ENCODE measurements around the gene CSAG3.
"Not testable (repeated sequence)": the region's sequence is repeated elsewhere in the genome, so short reads cannot be mapped to it uniquely, and the experiment has no call there.

The CSAG3 gene

DNA sequence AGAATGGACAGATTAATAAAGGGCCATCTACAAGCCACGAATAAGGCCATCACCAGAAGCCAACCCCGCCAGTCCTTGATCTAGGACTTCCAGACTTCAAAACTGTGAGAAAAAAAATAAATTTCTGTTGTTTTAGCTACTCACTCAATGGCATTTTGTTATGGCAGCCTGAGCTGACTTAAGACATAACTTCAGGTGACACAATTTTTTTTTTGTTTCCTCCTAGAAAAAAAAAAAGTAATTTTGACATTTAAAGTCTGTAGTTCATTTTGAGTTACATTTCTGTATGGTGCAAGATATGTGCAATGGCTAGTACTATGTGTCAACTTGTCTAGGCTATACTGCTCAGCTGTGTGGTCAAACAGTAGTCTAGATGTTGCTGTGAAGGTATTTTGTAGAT is at the start of gene CSAG3:
Gene CSAG3, plus strand, starts transcription at position 301 of the 400 bp plus-strand sequence.
- DNase-seq (ENCODE audit: low read depth in 3 of 3, low spot score in 1 of 3): not testable (repeated sequence)

GRCh38 chrX:152713195-152713594 is 45.8 kb upstream of the CSAG3 start:
- DNase-seq (ENCODE audit: low read depth in 3 of 3, low spot score in 1 of 3): not testable (repeated sequence)

DNA sequence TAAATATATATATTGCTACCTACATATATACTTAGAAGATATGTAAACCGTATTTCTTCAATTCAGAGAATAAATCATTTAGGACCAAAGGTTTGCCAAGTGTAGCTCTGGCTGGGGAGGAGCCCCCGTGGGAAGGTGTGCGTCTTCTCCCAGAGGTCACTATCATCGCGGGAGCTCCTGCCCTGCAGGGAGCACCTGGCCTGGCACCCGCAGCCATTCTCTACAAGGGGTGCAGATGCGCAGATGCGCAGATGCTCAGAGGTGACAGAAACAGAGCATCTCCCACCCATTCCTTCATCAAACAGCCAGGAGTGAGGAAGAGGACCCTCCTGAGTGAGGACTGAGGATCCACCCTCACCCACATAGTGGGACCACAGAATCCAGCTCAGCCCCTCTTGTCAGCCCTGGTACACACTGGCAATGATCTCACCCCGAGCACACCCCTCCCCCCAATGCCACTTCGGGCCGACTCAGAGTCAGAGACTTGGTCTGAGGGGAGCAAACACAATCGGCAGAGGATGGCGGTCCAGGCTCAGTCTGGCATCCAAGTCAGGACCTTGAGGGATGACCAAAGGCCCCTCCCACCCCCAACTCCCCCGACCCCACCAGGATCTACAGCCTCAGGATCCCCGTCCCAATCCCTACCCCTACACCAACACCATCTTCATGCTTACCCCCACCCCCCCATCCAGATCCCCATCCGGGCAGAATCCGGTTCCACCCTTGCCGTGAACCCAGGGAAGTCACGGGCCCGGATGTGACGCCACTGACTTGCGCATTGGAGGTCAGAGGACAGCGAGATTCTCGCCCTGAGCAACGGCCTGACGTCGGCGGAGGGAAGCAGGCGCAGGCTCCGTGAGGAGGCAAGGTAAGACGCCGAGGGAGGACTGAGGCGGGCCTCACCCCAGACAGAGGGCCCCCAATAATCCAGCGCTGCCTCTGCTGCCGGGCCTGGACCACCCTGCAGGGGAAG is 44.9 kb upstream of the CSAG3 start, which contains the start of gene MAGEA2B:
Gene MAGEA2B, plus strand, starts transcription at position 814 of the 973 bp plus-strand sequence. CDS start 2,479 bp downstream, outside the sequence.
- not testable (repeated sequence) for DNase-seq (ENCODE audit: low read depth in 3 of 3, low spot score in 1 of 3)

DNA sequence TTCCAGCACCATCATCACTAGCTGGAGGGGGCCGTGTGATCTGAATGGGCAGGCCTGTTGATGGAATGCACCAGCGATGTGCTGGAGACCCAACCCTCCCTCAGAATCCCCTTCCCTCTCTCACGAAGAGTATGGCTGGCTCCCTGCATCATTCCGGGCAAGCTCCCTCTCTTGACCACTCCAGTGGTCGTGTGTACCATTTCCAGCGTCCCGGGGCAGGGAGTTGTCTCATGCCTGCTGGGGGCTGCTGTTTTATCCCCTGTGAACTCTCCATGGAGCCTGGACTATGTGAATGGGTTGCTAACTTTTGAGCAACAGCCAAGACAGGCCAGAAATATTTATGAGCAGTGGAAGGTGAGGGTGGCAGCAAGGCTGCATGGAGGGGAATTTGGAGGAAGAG is 33.6 kb upstream of the CSAG3 start:
- DNase-seq (ENCODE audit: low read depth in 3 of 3, low spot score in 1 of 3): no peak

GRCh38 chrX:152733261-152733975 is 25.6 kb upstream of the CSAG3 start, which contains the start of the genes CSAG1 and MAGEA12:
Gene CSAG1, minus strand, starts transcription at chrX:152733721. Its CDS starts 1,261 bp downstream, at chrX:152732460.
Gene MAGEA12, plus strand, starts transcription at chrX:152733757. Its CDS starts 2,405 bp downstream, at chrX:152736162.
- DNase-seq (ENCODE audit: low read depth in 3 of 3, low spot score in 1 of 3): no peak

DNA sequence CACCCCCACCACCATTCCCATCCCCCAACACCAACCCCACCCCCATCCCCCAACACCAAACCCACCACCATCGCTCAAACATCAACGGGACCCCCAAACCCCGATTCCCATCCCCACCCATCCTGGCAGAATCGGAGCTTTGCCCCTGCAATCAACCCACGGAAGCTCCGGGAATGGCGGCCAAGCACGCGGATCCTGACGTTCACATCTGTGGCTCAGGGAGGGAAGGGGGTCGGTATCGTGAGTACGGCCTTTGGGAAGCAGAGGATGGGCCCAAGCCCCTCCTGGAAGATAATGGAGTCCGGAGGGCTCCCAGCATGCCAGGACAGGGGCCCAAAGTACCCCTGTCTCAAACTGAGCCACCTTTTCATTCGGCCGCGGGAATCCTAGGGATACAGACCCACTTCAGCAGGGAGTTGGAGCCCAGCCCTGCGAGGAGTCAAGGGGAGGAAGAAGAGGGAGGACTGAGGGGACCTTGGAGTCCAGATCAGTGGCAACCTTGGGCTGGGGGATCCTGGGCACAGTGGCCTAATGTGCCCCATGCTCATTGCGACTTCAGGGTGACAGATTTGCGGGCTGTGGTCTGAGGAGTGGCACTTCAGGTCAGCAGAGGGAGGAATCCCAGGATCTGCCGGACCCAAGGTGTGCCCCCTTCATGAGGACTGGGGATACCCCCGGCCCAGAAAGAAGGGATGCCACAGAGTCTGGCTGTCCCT is 24.7 kb upstream of the CSAG3 start:
- DNase-seq (ENCODE audit: low read depth in 3 of 3, low spot score in 1 of 3): not testable (repeated sequence)

GRCh38 chrX:152735101-152735500 is 23.9 kb upstream of the CSAG3 start:
- no peak for DNase-seq (ENCODE audit: low read depth in 3 of 3, low spot score in 1 of 3)

DNA sequence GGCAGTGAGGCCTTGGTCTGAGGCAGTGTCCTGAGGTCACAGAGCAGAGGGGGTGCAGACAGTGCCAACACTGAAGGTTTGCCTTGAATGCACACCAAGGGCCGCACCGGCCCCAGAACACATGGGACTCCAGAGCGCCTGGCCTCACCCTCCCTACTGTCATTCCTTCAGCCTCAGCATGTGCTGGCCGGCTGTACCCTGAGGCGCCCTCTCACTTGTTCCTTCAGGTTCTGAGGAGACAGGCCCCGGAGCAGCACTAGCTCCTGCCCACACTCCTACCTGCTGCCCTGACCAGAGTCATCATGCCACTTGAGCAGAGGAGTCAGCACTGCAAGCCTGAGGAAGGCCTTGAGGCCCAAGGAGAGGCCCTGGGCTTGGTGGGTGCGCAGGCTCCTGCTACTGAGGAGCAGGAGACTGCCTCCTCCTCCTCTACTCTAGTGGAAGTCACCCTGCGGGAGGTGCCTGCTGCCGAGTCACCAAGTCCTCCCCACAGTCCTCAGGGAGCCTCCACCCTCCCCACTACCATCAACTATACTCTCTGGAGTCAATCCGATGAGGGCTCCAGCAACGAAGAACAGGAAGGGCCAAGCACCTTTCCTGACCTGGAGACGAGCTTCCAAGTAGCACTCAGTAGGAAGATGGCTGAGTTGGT is 23.0 kb upstream of the CSAG3 start:
- DNase-seq (ENCODE audit: low read depth in 3 of 3, low spot score in 1 of 3): no peak

- DNase-seq (ENCODE audit: low read depth in 3 of 3, low spot score in 1 of 3): not testable (repeated sequence)
These were observed 22.5 kb upstream of the CSAG3 start for GRCh38 chrX:152736528-152736927.

GRCh38 chrX:152738560-152738959 is 20.5 kb upstream of the CSAG3 start:
- no peak for DNase-seq (ENCODE audit: low read depth in 3 of 3, low spot score in 1 of 3)

- not testable (repeated sequence) for DNase-seq (ENCODE audit: low read depth in 3 of 3, low spot score in 1 of 3)
These were observed 5.0 kb upstream of the CSAG3 start, which contains the start of gene MAGEA2 for GRCh38 chrX:152753686-152754650. Gene MAGEA2, minus strand, starts transcription at chrX:152753842. Its CDS starts 2,479 bp downstream, at chrX:152751363.

DNA sequence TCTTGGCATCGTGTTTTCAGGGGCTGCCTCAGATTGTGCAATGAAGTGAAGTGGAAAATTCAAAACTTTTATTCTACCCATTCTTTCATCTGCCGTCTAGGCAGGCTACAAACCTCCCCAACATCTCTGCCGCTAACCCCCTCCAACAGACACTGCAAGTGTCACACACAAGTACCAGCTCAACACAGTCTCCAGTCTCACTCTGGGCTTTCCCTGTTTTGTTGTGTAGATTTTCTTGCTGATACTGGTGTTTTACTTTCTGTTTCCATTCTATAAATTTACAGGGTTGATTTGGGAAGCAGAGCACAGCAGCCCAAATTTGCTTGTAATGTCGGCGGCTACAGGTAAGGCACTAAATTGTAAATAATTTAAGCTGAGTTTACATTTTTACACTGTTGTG is 4.1 kb upstream of the CSAG3 start:
- DNase-seq (ENCODE audit: low read depth in 3 of 3, low spot score in 1 of 3): not testable (repeated sequence)

GRCh38 chrX:152759544-152759943 is 526 bp downstream of the CSAG3 start:
- DNase-seq (ENCODE audit: low read depth in 3 of 3, low spot score in 1 of 3): not testable (repeated sequence)

DNA sequence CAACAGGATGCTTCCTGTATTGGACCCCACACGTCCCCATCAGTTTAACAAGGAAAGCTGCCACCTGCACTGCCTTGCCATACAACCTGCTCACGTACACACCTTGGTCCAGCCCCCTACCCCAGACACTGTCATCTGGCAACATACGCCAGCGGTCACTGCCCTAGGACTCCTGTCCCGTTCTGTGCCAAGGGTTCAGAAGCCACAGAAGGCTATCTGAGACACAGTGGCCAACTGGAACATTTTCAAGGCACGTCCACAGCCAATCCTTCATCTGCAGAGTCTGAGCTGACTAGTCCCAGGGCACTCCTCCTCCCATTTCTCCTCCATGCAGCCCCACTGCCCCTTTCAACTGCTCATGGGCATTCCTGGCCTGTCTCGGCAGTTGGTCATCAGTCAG is 2.6 kb downstream of the CSAG3 start:
- not testable (repeated sequence) for DNase-seq (ENCODE audit: low read depth in 3 of 3, low spot score in 1 of 3)

- not testable (repeated sequence) for DNase-seq (ENCODE audit: low read depth in 3 of 3, low spot score in 1 of 3)
These were observed 7.5 kb downstream of the CSAG3 start for GRCh38 chrX:152766562-152766961.

DNA sequence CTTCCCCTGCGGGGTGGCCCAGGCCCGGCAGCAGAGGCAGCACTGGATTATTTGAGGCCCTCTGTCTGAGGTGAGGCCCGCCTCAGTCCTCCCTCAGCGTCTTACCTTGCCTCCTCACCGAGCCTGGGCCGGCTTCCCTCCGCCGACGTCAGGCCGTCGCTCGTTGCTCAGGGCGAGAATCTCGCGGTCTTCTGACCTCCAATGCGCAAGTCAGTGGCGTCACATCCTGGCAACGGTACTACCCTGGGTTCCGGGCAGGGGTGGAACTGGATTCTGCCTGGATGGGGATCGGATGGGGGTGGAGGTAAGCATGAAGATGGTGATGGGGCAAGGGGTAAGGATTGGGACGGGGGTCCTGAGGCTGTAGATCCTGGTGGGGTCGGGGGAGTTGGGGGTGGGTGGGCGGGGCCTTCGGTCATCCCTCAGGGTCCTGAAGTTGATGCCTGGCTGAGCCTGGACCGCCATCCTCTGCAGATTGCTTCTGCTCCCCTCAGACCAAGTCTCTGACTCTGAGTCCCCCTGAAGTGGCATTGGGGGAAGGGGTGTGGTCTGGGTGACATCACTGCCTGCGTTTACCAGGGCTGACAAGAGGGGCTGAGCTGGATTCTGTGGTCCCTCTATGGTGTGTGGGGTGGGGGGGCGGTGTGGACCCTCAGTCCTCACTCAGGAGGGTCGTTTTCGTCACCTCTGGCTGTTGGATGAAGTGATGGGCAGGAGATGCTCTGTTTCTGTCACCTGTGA is 10.7 kb downstream of the CSAG3 start, which contains the start of gene MAGEA6:
Gene MAGEA6, minus strand, starts transcription at position 141 of the 741 bp plus-strand sequence. CDS start 2,039 bp downstream, outside the sequence.
- not testable (repeated sequence) for DNase-seq (ENCODE audit: low read depth in 3 of 3, low spot score in 1 of 3)

DNA sequence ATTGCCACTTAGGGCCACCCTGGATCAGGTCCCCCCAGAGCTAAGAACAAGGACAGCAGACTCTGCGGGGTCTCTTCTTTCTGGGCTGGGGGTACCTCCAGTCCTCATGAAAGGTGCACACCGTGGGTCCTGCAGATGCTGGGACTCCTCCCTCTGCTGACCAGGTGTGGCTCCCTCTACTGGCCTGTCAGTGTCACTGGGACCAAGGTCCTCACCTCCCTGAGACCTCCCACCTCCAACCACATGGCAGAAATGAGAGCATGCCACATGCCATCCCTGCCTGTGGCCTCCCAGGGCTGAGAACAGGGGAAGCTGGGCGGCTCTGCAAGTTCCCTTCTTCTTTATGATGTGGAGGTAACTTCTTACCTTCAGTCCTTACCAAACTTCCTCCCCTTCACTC is 28.0 kb downstream of the CSAG3 start:
- not testable (repeated sequence) for DNase-seq (ENCODE audit: low read depth in 3 of 3, low spot score in 1 of 3)

- DNase-seq (ENCODE audit: low read depth in 3 of 3, low spot score in 1 of 3): no peak
These were observed 39.9 kb downstream of the CSAG3 start for GRCh38 chrX:152798945-152799344.
